Memory B cell (primary cell): Measurements from ENCODE around the gene SLC2A3.
"Not testable (repeated sequence)": the region's sequence is repeated elsewhere in the genome, so short reads cannot be mapped to it uniquely, and the experiment has no call there.

Experiments used
- ATAC-seq: fragments of 150-1000 bp; cut with Tn5 transposase; 2 replicates; pipeline ENCODE4 v1.10.0; 2021; ENCODE audit warnings: low read depth, mild to moderate bottlenecking, moderate library complexity
- DNase-seq, 2 donors: peaks; one replicate each; pipeline ENCODE4 v3.0.0; 2022; ENCODE audit warnings: low spot score in 2 of 2
- H3K27ac Mint-ChIP-seq: one replicate; pipeline ENCODE4 v1.8.0; 2022; ENCODE audit warnings: mild to moderate bottlenecking, moderate library complexity, mixed read lengths
- H3K27me3 Mint-ChIP-seq: one replicate; pipeline ENCODE4 v1.8.0; 2022; ENCODE audit warnings: mixed read lengths
- H3K36me3 Mint-ChIP-seq: one replicate; pipeline ENCODE4 v1.8.0; 2022; ENCODE audit warnings: mild to moderate bottlenecking, mixed read lengths
- H3K4me1 Mint-ChIP-seq: one replicate; pipeline ENCODE4 v1.8.0; 2022; ENCODE audit warnings: mixed read lengths
- H3K4me3 Mint-ChIP-seq: one replicate; pipeline ENCODE4 v1.8.0; 2022; ENCODE audit warnings: mild to moderate bottlenecking, moderate library complexity, mixed read lengths
- H3K9me3 Mint-ChIP-seq: one replicate; pipeline ENCODE4 v1.8.0; 2022; ENCODE audit warnings: mixed read lengths

SLC2A3 gene

DNA sequence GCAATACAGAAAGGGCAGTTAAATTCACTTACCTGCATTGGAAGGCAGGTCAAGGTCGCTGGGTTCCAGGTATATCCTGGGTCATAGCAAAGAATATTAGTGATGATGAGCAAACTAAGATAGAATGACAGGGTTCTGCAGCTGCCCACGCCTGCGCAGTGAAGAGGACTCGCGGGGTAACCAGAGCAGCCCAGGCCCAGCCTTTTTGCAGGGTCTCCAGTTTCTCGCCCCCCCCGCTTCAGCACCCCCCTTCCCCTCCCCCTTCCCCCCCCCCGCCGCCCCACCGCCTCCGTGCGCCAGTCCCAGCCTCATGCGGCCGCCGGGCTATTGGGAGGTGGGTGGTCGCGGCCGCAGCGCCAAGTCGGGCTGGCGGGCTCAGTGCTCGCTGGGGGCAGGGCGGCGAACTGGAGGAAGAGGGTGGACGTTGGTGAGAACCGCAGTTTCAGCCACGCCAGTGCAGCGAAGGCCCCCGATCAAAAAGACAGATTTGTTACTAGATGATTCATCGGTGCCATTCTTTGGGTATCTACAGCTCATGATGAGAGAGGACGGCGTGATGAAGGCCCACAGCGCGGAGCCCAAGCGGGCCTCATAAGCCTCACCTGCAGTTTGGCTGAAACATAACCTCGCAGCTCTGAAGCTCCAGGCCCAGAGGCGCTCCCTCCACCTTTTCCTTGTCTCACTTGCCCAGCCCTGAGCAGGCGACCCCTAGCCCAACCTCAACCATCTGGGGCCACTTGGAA lies 20.2 kb downstream of the SLC2A3 start:
- Mint-ChIP-seq H3K36me3 (peaks cover 16% of the 10 kb centered on the region), H3K27ac (no peak overlapping the region), H3K9me3 (no peaks in the 10 kb centered on the region), H3K4me3 (no peak overlapping the region), H3K4me1 (peaks cover 3% of the 10 kb centered on the region), H3K27me3 (no peaks in the 10 kb centered on the region)
- ATAC-seq = no peak
- DNase-seq = no peak

GRCh38 chr12:7910106-7910505 lies 25.9 kb downstream of the SLC2A3 start:
- not testable (repeated sequence) for H3K27ac Mint-ChIP-seq, H3K9me3 Mint-ChIP-seq

DNA sequence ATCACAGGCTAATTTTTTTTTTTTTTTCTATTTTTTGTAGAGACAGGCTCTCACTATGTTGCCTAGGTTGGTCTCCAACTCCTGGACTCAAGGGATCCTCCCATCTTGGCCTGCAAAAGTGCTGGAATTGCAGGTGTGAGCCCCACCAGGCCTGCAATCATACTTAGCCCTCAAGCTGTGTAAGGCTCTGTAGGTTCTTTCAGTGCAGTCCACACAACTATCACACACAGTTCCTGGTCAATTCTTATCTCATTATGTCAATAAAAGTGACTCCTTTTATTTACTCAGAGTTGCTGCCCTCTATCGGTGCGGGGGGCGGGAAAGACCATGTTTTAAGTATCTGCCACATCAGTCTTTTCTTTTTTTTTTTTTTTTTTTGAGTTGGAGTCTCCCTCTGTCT lies 29.0 kb downstream of the SLC2A3 start:
- Mint-ChIP-seq H3K4me1 (no peaks in the 10 kb centered on the region), H3K9me3 (no peaks in the 10 kb centered on the region), H3K27ac (no peak overlapping the region), H3K4me3 (no peak overlapping the region), H3K27me3 (peaks cover 1% of the 10 kb centered on the region), H3K36me3 (no peaks in the 10 kb centered on the region)
- no peak for ATAC-seq
- no peak for DNase-seq

More at GRCh38 chr12:7910106-7910505, 25.9 kb downstream of the SLC2A3 start:
- H3K36me3 Mint-ChIP-seq, ATAC-seq, H3K4me1 Mint-ChIP-seq, H3K4me3 Mint-ChIP-seq, DNase-seq, H3K27me3 Mint-ChIP-seq: not testable (repeated sequence)

- not testable (repeated sequence) for H3K27me3 Mint-ChIP-seq, H3K9me3 Mint-ChIP-seq, H3K4me3 Mint-ChIP-seq, ATAC-seq, DNase-seq, H3K36me3 Mint-ChIP-seq, H3K4me1 Mint-ChIP-seq, H3K27ac Mint-ChIP-seq
Observed at GRCh38 chr12:7906303-7906702, 29.7 kb downstream of the SLC2A3 start.

GRCh38 chr12:7905600-7906125 lies 30.3 kb downstream of the SLC2A3 start:
- not testable (repeated sequence) for H3K4me3 Mint-ChIP-seq, ATAC-seq, H3K36me3 Mint-ChIP-seq

DNA sequence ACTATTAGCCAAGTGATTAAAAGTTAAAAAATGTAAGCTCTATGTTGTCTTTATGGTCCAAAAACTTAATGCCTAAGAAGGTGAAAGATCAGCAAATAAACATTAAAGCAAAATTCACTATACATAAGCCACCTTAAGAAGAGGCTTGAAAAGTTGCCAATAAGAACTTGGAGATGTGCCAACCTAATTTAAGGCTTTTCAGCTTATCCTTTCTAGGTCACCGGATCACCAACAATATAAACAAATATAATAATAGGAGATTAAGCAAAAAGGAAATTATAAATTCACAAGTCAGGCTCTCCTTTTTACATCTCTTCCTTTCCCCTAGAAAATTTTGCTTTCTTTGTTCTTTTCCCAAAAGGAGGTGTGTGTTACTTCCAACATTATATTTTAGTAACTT lies 30.9 kb downstream of the SLC2A3 start:
- DNase-seq (no peak), ATAC-seq (no peak)
- Mint-ChIP-seq H3K4me3 (no peak overlapping the region), H3K27me3 (peaks cover 3% of the 10 kb centered on the region), H3K9me3 (no peaks in the 10 kb centered on the region), H3K27ac (no peak overlapping the region), H3K36me3 (no peaks in the 10 kb centered on the region), H3K4me1 (no peaks in the 10 kb centered on the region)

More at GRCh38 chr12:7905600-7906125, 30.3 kb downstream of the SLC2A3 start:
- H3K4me1 Mint-ChIP-seq, H3K27me3 Mint-ChIP-seq, H3K9me3 Mint-ChIP-seq, H3K27ac Mint-ChIP-seq, DNase-seq: not testable (repeated sequence)

DNA sequence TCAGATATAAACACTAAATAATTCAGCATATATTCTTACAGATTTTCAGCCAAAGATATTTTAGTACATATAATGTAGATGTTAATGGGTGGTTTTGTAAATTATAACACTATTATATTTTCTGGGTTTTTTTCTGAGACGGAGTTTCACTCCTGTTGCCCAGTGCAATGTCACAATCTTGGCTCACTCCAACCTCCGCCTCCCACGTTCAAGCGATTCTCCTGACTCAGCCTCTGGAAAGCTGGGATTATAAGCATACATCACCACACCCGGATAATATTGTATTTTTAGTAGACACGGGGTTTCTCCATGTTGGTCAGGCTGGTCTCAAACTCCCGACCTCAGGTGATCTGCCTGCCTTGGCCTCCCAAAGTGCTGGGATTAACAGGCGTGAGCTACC lies 33.6 kb downstream of the SLC2A3 start:
- not testable (repeated sequence) for H3K4me1 Mint-ChIP-seq, ATAC-seq, H3K27me3 Mint-ChIP-seq, H3K27ac Mint-ChIP-seq, H3K9me3 Mint-ChIP-seq, H3K36me3 Mint-ChIP-seq, DNase-seq, H3K4me3 Mint-ChIP-seq

DNA sequence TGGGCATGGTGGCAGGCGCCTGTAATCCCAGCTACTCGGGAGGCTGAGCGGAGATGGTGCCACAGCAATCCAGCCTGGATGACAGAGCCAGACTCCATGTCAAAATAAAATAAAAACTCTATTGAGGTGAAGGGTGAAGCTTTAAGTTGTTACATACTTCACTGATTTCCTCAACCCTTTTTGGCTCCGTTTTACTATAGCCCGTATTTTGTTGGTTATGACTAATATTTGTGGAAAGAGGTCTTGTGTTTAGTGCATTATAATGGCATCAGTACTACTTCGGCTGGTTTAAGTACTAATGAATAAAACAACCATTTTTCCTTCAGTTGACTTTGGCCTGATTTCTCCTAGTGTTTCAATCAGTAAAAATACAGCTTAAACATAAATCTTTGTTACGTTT lies 36.2 kb downstream of the SLC2A3 start:
- Mint-ChIP-seq H3K27me3 (peaks cover 2% of the 10 kb centered on the region), H3K36me3 (no peaks in the 10 kb centered on the region), H3K27ac (no peak overlapping the region), H3K4me1 (no peaks in the 10 kb centered on the region), H3K4me3 (no peak overlapping the region), H3K9me3 (no peaks in the 10 kb centered on the region)
- DNase-seq = no peak
- no peak for ATAC-seq

- not testable (repeated sequence) for H3K4me1 Mint-ChIP-seq, H3K9me3 Mint-ChIP-seq, ATAC-seq, H3K4me3 Mint-ChIP-seq, H3K36me3 Mint-ChIP-seq, H3K27ac Mint-ChIP-seq, DNase-seq
- H3K27me3 Mint-ChIP-seq = peaks cover 10% of the 10 kb centered on the region
Observed at GRCh38 chr12:7896726-7897125, 39.3 kb downstream of the SLC2A3 start.

GRCh38 chr12:7892186-7892980 lies 43.6 kb downstream of the SLC2A3 start:
- DNase-seq (no peak), ATAC-seq (no peak)
- Mint-ChIP-seq H3K36me3 (no peaks in the 10 kb centered on the region), H3K4me1 (no peaks in the 10 kb centered on the region), H3K27me3 (peaks cover 17% of the 10 kb centered on the region), H3K9me3 (no peaks in the 10 kb centered on the region), H3K27ac (no peak overlapping the region), H3K4me3 (no peak overlapping the region)

- Mint-ChIP-seq H3K36me3 (no peaks in the 10 kb centered on the region), H3K9me3 (no peaks in the 10 kb centered on the region), H3K27me3 (peaks cover 6% of the 10 kb centered on the region), H3K4me1 (peaks cover 3% of the 10 kb centered on the region), H3K27ac (no peak overlapping the region), H3K4me3 (no peak overlapping the region)
- no peak for DNase-seq
- ATAC-seq = no peak
Observed at GRCh38 chr12:7884689-7885088, 51.3 kb downstream of the SLC2A3 start.

GRCh38 chr12:7881736-7882120 lies 54.3 kb downstream of the SLC2A3 start:
- not testable (repeated sequence) for H3K27ac Mint-ChIP-seq, H3K27me3 Mint-ChIP-seq, DNase-seq, H3K4me3 Mint-ChIP-seq, ATAC-seq, H3K9me3 Mint-ChIP-seq, H3K36me3 Mint-ChIP-seq, H3K4me1 Mint-ChIP-seq

- not testable (repeated sequence) for H3K36me3 Mint-ChIP-seq, DNase-seq, H3K9me3 Mint-ChIP-seq, H3K4me3 Mint-ChIP-seq, H3K27me3 Mint-ChIP-seq, H3K4me1 Mint-ChIP-seq, H3K27ac Mint-ChIP-seq, ATAC-seq
Observed at GRCh38 chr12:7880952-7881735, 54.8 kb downstream of the SLC2A3 start.

DNA sequence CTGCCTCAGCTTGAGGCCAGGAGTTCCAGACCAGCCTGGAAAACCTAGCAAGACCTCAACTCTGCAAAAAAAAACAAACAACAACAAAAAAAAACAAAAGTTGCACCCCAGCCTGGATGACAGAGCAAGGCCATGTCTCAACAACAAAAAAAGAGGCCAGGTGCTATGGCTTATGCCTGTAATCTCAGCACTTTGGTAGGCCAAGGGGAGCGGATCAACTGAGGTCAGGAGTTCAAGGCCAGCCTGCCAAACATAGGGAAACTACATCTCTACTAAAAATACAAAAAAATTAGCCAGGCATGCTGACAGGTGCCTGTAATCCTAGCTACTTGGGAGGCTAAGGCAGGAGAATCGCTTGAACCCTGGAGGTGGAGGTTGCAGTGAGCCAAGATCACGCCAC lies 56.7 kb downstream of the SLC2A3 start:
- Mint-ChIP-seq H3K4me3 (no peak overlapping the region), H3K27me3 (no peaks in the 10 kb centered on the region), H3K27ac (no peak overlapping the region), H3K36me3 (no peaks in the 10 kb centered on the region), H3K9me3 (no peaks in the 10 kb centered on the region), H3K4me1 (no peaks in the 10 kb centered on the region)
- DNase-seq (no peak), ATAC-seq (no peak)
